ENCODE results near the gene UBTF. TPM values are rescaled to one million over a fixed set of nuclear protein-coding genes. Genes with fewer than 3 reads are reported as not detected.

Gene UBTF
- total and polyA plus RNA-seq, 9 of the 15 experiments (the other 6 are each of a cell fraction or from before 2014, with no cell fraction given) = 1.2 to 113 (median 83.6) TPM

GRCh38 chr17:44197980-44198720 lies 21.3 kb downstream of the UBTF start (continued):
- TF ChIP-seq JUNB (CRISPR knock-in tag; conservative IDR thresholded peaks at IDR 0.05) (no peak), ZBTB49 (CRISPR knock-in tag; IDR thresholded peaks at IDR 0.05; ENCODE audit: borderline replicate concordance) (no peak), ZBTB11 (CRISPR knock-in tag; IDR thresholded peaks at IDR 0.05) (0 out of 6 replicates have a peak, but pooled peaks of 1 of the 3 experiments have one; percentile 9), FOXP1 (CRISPR knock-in tag; IDR thresholded peaks at IDR 0.05) (no peak), ZNF41 (CRISPR knock-in tag; conservative IDR thresholded peaks at IDR 0.05) (no peak), ZNF583 (CRISPR knock-in tag; IDR thresholded peaks at IDR 0.05) (no peak), SMARCA4 (IDR thresholded peaks at IDR 0.05) (no peak), EGR1 (conservative IDR thresholded peaks at IDR 0.05) (0 out of 2 replicates have a peak, but pooled peaks have one; percentile 22), PHB (CRISPR knock-in tag; IDR thresholded peaks at IDR 0.05) (no peak), PHTF2 (CRISPR knock-in tag; IDR thresholded peaks at IDR 0.05) (no peak), ZBTB40 (IDR thresholded peaks at IDR 0.05) (no peak), ZBTB40 (CRISPR knock-in tag; IDR thresholded peaks at IDR 0.05) (no peak)

Measured in K562 (cell line).